GM21515 (cell line): ENCODE measurements around the gene NAA16.
"Not testable (repeated sequence)": the region's sequence is repeated elsewhere in the genome, so short reads cannot be mapped to it uniquely, and the experiment has no call there.

Experiments used
- ATAC-seq: cut with Tn5 transposase; IDR thresholded peaks from one replicate; pipeline ENCODE4 v1.9.1; 2021; ENCODE audit not compliant: unreplicated experiment

Gene NAA16

DNA sequence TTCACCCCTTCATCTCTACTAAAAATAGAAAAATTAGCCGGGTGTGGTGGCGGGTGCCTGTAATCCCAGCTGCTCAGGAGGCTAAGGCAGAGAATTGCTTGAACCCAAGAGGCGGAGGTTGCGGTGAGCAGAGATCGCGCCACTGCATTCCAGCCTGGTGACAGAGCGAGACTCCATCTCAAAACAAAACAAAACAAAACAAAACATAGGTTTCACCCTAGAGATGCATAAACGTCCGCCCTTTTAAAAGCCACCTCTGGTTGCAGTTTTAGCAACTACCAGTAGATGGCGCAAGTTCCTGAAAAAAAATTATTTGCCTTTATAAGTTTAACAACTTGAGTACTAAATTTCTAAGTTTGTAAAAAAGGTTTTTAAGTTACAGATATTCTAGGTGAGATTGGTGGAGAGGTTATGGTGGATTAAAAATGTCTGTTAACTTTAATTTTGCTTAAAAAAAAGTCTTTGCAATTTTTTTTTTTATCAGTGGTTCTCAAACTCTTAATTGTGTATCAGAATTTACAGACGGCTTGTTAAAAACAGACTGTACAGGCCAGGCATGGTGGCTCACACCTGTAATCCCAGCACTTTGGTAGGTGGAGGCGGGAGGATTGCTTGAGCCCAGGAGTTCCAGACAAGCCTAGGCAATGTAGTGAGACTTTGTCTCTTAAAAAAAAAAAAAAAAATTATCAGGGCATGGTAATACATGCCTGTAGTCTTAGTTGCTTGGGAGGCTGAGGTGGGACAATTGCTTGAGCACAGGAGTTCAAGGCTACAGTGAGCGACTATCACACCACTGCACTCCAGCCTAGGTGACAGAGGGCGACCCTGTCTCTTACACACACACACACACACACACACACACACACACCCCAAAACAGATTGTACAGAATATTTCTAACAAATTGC, 42.1 kb downstream of the NAA16 start:
- ATAC-seq = no peak

GRCh38 chr13:41354416-41354815, 43.3 kb downstream of the NAA16 start:
- ATAC-seq = no peak

DNA sequence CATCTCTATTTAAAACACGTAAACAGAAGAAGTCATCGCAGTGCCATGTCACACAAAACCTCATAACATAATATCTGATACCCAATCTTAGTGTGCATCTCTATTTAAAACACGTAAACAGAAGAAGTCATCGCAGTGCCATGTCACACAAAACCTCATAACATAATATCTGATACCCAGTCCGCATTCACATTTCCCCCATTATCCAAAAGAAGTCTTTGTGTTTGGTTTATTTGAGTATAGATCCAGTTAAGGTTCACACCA, 45.2 kb downstream of the NAA16 start:
- ATAC-seq = not testable (repeated sequence)

GRCh38 chr13:41356786-41357185, 45.7 kb downstream of the NAA16 start:
- ATAC-seq = no peak

DNA sequence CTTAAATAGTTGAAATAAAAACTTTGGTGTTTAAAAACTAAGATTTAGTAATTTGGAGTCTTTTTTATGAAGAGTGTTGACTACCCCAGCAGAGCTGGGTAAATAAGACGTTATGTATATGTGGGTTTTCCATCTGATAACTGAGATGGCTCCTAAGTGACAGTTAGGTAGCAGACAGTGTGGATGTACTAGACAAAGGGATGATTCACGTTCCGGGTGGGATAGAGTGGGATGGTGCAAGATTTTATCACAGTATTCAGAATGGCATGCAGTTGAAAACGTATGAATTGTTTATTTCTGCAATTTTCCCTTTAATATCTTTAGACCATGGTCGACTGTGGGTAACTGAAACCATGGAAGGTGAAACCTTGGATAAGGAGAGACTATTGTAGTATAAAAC, 50.4 kb downstream of the NAA16 start:
- no peak for ATAC-seq

DNA sequence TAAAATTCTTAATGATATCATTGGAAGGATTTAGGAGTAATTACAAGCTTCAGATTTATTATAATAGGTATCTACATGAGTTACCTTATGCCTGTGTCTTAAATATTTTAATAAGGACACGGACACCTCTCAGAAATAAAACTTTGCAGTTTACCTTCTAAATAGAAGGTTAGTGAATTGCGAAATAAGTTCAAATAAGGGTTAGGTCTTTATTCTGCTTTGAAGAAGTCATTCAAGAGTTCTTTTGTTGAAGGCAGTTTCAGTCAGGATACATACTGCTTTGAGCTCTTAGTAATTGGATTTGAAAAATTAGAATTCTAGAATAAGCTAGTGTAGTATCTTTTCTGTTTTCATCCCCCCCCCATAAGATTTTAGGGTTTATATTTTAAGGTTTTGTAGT, 53.0 kb downstream of the NAA16 start:
- ATAC-seq = no peak

DNA sequence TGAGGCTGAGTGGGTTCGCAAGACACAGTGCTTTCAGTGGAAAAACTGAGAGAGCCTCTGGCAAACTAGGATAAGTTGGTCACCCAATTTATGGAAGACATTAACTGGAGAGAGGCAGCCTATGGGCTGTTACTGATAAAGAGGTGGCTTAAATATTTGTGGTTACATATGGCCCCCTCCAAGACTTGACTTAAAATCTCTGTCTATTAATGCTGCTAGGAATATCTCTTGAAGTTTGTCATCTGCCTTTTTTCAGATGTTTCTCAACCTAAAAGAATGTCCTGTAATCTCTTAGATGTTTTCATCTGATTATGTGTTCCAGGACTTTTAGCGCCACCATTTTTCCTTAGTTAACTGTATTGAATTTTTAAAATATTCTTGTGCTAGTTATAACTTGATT, 54.6 kb downstream of the NAA16 start:
- no peak for ATAC-seq

DNA sequence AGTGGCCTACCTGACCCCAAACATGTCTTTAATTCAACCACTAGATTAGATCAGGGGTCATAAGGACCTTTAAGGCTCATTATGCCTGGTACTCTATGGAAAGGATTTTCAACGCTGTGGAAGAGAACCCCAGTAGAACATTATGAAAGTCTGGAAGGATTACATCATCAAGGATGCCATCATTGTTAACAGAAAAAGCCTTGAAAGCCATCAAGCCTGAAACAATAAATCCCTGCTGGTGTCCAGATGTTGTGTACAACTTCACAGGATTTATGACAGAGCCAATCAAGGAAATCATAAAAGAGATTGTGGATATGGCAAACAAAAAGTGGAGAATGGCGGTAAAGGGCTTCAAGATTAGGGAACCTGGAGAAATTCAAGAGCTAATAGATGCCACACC, 59.7 kb downstream of the NAA16 start:
- no peak for ATAC-seq

GRCh38 chr13:41377446-41377845, 66.4 kb downstream of the NAA16 start:
- no peak for ATAC-seq

- no peak for ATAC-seq
These were observed 71.4 kb downstream of the NAA16 start for GRCh38 chr13:41382431-41382830.

- ATAC-seq = no peak
These were observed 72.3 kb downstream of the NAA16 start for GRCh38 chr13:41383386-41383785.

DNA sequence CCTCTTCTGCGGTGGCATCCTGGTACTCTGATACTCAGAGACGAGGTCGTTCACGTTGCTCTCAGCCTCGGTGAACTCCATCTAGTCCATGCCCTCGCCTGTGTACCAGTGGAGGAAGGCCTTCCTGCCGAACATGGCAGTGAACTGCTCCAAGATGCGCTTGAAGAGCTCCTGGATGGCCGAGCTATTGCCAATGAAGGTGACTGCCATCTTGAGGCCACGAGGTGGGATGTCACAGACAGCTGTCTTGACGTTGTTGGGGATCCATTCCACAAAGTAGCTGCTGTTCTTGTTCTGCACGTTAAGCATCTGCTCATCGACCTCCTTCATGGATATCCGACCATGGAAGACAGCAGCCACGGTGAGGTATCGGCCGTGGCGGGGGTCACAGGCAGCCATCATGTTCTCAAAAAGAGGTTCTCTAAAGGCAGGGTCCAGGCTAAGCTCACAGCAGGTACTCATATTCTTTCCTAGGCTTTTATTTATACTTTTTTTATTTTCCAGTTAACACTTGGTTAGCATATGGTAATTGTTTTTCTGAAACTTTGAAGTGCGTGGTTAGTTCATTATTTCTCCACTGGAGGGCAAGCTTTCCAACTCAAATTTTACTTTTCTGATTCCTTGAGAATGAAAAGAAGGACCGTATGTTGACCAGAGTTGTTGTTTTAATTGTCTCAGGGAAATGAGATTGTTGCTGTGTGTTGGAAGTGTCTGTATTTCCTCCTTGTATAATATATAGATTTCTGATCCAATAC, 73.9 kb downstream of the NAA16 start:
- no peak for ATAC-seq

- ATAC-seq = no peak
These were observed 75.1 kb downstream of the NAA16 start for GRCh38 chr13:41386211-41386610.

DNA sequence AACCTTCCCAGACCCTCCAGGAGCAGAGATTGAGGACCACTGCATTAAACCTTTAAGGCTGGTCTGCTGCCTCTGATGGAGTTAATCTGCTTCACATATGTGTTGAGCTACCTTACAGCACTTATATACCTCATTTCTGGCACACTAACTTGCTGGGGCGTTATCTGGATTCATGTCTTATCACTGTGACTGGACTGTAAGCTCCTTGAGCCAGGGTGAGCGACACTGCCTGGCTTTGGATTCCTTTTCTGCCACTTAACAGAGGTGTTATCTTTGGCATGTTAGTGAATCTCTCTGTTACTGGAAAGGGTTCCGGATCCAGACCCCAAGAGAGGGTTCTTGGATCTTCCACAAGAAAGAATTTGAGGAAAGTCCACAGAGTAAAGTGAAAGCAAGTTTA, 76.5 kb downstream of the NAA16 start:
- no peak for ATAC-seq

GRCh38 chr13:41388143-41388881, 77.2 kb downstream of the NAA16 start:
- ATAC-seq = no peak

- no peak for ATAC-seq
These were observed 78.5 kb downstream of the NAA16 start for GRCh38 chr13:41389580-41389979.

- ATAC-seq = no peak
These were observed 83.1 kb downstream of the NAA16 start for GRCh38 chr13:41394166-41394565.

DNA sequence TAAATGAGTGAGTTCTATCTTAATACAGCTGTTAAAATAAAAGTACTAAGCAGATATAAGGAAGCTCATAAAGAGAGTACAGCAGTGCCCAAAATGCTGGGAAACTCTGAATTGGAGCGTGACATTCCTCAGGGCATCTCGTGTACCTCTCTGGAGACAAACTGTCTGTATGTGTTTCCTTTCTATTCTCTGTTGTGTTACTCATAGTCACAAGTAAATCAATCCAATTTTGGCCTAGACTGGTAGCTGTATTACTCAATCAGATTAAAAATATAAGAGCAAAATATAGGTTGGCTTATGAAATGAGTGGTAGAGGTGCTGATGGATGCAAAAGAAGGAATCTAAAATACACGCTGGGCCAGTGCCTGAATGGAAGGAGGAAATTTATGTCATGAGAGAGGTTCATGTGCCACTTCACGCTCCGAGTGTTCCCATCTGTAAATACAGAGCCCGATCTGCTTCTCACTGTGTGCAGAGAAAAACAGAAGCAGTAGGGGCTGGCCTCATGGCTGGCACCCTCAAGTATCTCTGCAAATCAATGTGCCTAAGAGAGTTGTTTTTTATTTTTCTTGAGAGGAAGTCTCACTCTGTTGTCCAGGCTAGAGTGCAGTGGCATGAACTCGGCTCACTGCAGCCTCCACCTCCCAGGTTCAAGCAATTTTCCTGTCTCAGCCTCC, 87.6 kb downstream of the NAA16 start:
- ATAC-seq = no peak

DNA sequence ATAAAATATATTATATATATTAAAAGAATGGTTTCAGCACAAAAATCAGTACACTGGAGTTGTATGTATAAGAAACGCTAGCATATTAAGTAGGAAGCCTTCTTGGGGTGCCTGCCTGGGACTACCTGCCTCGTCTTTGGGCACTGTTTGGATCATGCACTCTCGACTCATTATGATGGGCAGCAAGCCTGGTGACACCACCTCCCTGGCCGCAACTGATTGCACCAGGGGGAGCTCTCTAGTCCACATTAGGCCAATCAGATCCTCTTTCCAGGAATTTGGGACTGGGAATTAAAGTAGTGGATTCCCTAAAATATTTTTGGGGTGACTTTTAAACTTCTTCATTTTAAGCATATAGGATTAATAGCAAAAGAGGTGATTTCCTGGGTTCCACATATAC, 90.3 kb downstream of the NAA16 start:
- ATAC-seq = no peak

GRCh38 chr13:41402691-41403511, 91.8 kb downstream of the NAA16 start:
- no peak for ATAC-seq
